ENCODE data around the gene RAB15. TPM values are rescaled to one million over a fixed set of nuclear protein-coding genes. Genes with fewer than 3 reads are reported as not detected.

RAB15 gene
- total and polyA plus RNA-seq, 2 of the 8 experiments (the other 6 are each of a cell fraction or from before 2014, with no cell fraction given), result 38.8 to 58.1 TPM

GRCh38 chr14:64939817-64940190, 32.3 kb downstream of the RAB15 start (continued):
- TF ChIP-seq GABPA (IDR thresholded peaks at IDR 0.05; ENCODE audit: borderline replicate concordance, insufficient read depth, low read length) (no peak), RFX5 (IDR thresholded peaks at IDR 0.05; ENCODE audit: borderline replicate concordance, low read depth, low read length) (no peak), USF2 (IDR thresholded peaks at IDR 0.05; ENCODE audit: low read length) (no peak), ATF2 (IDR thresholded peaks at IDR 0.05; ENCODE audit: low read length) (no peak), NANOG (IDR thresholded peaks at IDR 0.05; ENCODE audit: insufficient read depth, low read depth, low read length, poor library complexity, severe bottlenecking) (no peak), ASH2L (IDR thresholded peaks at IDR 0.05; ENCODE audit: low read length) (no peak), SIRT6 (IDR thresholded peaks at IDR 0.05; ENCODE audit: low read length) (no peak)

Measured in H1 (cell line).